ENCODE measurements around the gene HNRNPU.

Gene HNRNPU

DNA sequence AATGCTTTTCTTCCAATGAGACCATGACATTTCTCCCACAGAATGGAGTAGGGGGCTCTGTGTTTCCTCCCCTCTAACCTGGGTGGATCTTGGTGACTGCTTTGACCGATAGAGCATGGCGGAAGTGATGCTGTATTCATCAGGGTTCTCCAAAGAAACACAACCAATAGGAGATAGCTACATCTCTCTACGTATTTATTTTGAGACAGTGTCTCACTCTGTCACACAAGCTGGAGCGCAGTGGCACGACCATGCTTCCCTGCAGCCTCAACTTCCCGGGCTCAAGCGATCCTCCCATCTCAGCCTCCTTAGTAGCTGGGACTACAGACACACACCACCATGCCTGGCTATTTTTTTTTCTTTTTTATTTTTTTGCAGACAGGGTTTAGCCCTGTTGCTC, 29.5 kb upstream of the HNRNPU start:
- ChIA-PET CTCF (interaction anchor here (0.7 kb wide), 1 partner anchor 186 kb away, joined by 4 read pairs; no protein-coding TSS in a partner anchor), POLR2A (no interaction called here)
- H3K36me3 ChIP-seq (ENCODE audit: control insufficient read depth in 2 of 2, insufficient read depth in 1 of 2, low read length in 2 of 2), result no peaks in the 10 kb centered on the region
- H3K4me3 ChIP-seq (ENCODE audit: low read depth, low read length), result no peak overlapping the region
- TF ChIP-seq ZNF350 (tag by site-specific recombination; IDR thresholded peaks at IDR 0.05), result no peak
- TF ChIP-seq, protein P1, sequence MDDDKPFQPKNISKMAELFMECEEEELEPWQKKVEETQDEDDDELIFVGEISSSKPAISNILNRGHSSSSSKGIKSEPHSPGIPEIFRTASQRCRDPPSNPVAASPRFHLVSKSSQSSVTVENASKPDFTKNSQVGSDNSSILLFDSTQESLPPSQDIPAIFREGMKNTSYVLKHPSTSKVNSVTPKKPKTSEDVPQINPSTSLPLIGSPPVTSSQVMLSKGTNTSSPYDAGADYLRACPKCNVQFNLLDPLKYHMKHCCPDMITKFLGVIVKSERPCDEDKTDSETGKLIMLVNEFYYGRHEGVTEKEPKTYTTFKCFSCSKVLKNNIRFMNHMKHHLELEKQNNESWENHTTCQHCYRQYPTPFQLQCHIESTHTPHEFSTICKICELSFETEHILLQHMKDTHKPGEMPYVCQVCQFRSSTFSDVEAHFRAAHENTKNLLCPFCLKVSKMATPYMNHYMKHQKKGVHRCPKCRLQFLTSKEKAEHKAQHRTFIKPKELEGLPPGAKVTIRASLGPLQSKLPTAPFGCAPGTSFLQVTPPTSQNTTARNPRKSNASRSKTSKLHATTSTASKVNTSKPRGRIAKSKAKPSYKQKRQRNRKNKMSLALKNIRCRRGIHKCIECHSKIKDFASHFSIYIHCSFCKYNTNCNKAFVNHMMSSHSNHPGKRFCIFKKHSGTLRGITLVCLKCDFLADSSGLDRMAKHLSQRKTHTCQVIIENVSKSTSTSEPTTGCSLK (tag by site-specific recombination; IDR thresholded peaks at IDR 0.05), result no peak
- TF ChIP-seq ZNF266 (tag by site-specific recombination; IDR thresholded peaks at IDR 0.05; ENCODE audit: low read depth), result no peak
- no peak for TF ChIP-seq ZNF560 (tag by site-specific recombination; IDR thresholded peaks at IDR 0.05; ENCODE audit: borderline replicate concordance)
- TF ChIP-seq PRDM1 (tag by site-specific recombination; IDR thresholded peaks at IDR 0.05), result no peak
- no peak for TF ChIP-seq ZNF202 (tag by site-specific recombination; IDR thresholded peaks at IDR 0.05; ENCODE audit: borderline replicate concordance)
- no peak for TF ChIP-seq ZFP69B (tag by site-specific recombination; IDR thresholded peaks at IDR 0.05)
- no peak for TF ChIP-seq ZNF677 (tag by site-specific recombination; IDR thresholded peaks at IDR 0.05)
- TF ChIP-seq ZNF548 (tag by site-specific recombination; IDR thresholded peaks at IDR 0.05), result no peak
- no peak for TF ChIP-seq ZNF510 (tag by site-specific recombination; IDR thresholded peaks at IDR 0.05; ENCODE audit: insufficient replicate concordance)
- no peak for TF ChIP-seq ZNF48 (tag by site-specific recombination; IDR thresholded peaks at IDR 0.05)
- TF ChIP-seq, protein P2, sequence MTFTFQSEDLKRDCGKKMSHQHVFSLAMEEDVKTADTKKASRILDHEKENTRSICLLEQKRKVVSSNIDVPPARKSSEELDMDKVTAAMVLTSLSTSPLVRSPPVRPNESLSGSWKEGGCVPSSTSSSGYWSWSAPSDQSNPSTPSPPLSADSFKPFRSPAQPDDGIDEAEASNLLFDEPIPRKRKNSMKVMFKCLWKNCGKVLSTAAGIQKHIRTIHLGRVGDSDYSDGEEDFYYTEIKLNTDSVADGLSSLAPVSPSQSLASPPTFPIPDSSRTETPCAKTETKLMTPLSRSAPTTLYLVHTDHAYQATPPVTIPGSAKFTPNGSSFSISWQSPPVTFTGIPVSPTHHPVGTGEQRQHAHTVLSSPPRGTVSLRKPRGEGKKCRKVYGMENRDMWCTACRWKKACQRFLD (tag by site-specific recombination; IDR thresholded peaks at IDR 0.05), result no peak
- H3K27ac ChIP-seq (ENCODE audit: extremely low read depth, low read depth, low read length), result no peak overlapping the region
- no peaks in the 10 kb centered on the region for H3K9me3 ChIP-seq (ENCODE audit: control insufficient read depth, insufficient read depth, low read depth, low read length)
- H3K4me1 ChIP-seq (ENCODE audit: control insufficient read depth, insufficient read depth, low read length), result no peaks in the 10 kb centered on the region

DNA sequence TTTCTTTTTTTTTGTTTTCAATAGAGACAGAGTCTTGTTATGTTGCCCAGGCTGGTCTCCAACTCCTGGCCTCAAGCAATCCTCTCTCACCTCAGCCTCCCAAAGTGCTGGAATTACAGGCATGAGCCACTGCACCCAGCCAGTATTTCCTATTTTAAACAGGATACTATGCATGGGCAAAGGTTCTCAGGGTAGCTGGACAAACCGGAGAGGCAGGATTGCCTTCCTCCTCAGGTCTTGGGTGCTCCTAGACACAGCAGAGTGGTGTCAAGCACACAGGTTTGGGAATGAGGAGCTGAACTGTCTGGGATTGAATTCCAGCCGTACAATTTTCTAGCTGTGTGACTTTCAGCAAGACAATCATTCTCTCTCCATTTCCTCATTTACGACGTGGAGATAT, 22.9 kb upstream of the HNRNPU start:
- TF ChIP-seq EGR2 (tag by site-specific recombination; IDR thresholded peaks at IDR 0.05; ENCODE audit: low read depth) (no peak), ZNF16 (tag by site-specific recombination; IDR thresholded peaks at IDR 0.05; ENCODE audit: low read depth) (no peak), HOXA7 (CRISPR knock-in tag; IDR thresholded peaks at IDR 0.05; ENCODE audit: borderline replicate concordance) (no peak), OSR2 (tag by site-specific recombination; IDR thresholded peaks at IDR 0.05) (no peak), ZFP69B (tag by site-specific recombination; IDR thresholded peaks at IDR 0.05) (no peak), ZNF404 (tag by site-specific recombination; IDR thresholded peaks at IDR 0.05) (no peak), ZNF530 (tag by site-specific recombination; IDR thresholded peaks at IDR 0.05; ENCODE audit: low read depth) (no peak), FEZF1 (tag by site-specific recombination; IDR thresholded peaks at IDR 0.05) (no peak), ZNF394 (tag by site-specific recombination; IDR thresholded peaks at IDR 0.05; ENCODE audit: borderline replicate concordance) (no peak), ZSCAN16 (tag by site-specific recombination; IDR thresholded peaks at IDR 0.05) (no peak), WT1 (tag by site-specific recombination; IDR thresholded peaks at IDR 0.05) (no peak), ZNF335 (tag by site-specific recombination; conservative IDR thresholded peaks at IDR 0.05) (no peak), MZF1 (tag by site-specific recombination; IDR thresholded peaks at IDR 0.05; ENCODE audit: borderline replicate concordance) (no peak), ZBTB1 (tag by site-specific recombination; IDR thresholded peaks at IDR 0.05) (no peak), RBAK (tag by site-specific recombination; IDR thresholded peaks at IDR 0.05) (no peak), ZBTB17 (tag by site-specific recombination; IDR thresholded peaks at IDR 0.05) (no peak)
- TF ChIP-seq, protein P3, sequence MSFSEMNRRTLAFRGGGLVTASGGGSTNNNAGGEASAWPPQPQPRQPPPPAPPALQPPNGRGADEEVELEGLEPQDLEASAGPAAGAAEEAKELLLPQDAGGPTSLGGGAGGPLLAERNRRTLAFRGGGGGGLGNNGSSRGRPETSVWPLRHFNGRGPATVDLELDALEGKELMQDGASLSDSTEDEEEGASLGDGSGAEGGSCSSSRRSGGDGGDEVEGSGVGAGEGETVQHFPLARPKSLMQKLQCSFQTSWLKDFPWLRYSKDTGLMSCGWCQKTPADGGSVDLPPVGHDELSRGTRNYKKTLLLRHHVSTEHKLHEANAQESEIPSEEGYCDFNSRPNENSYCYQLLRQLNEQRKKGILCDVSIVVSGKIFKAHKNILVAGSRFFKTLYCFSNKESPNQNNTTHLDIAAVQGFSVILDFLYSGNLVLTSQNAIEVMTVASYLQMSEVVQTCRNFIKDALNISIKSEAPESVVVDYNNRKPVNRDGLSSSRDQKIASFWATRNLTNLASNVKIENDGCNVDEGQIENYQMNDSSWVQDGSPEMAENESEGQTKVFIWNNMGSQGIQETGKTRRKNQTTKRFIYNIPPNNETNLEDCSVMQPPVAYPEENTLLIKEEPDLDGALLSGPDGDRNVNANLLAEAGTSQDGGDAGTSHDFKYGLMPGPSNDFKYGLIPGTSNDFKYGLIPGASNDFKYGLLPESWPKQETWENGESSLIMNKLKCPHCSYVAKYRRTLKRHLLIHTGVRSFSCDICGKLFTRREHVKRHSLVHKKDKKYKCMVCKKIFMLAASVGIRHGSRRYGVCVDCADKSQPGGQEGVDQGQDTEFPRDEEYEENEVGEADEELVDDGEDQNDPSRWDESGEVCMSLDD (tag by site-specific recombination; IDR thresholded peaks at IDR 0.05), result no peak
- TF ChIP-seq, protein P4, sequence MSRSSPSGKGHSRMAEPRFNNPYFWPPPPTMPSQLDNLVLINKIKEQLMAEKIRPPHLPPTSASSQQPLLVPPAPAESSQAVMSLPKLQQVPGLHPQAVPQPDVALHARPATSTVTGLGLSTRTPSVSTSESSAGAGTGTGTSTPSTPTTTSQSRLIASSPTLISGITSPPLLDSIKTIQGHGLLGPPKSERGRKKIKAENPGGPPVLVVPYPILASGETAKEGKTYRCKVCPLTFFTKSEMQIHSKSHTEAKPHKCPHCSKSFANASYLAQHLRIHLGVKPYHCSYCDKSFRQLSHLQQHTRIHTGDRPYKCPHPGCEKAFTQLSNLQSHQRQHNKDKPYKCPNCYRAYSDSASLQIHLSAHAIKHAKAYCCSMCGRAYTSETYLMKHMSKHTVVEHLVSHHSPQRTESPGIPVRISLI (tag by site-specific recombination; IDR thresholded peaks at IDR 0.05), result no peak
- H3K4me3 ChIP-seq (ENCODE audit: low read depth, low read length), result no peak overlapping the region
- no peaks in the 10 kb centered on the region for H3K9me3 ChIP-seq (ENCODE audit: control insufficient read depth, insufficient read depth, low read depth, low read length)
- H3K36me3 ChIP-seq (ENCODE audit: control insufficient read depth in 2 of 2, insufficient read depth in 1 of 2, low read length in 2 of 2), result no peaks in the 10 kb centered on the region
- ChIA-PET CTCF (interaction anchor here (0.6 kb wide), 1 partner anchor 30 kb away, joined by 4 read pairs; no protein-coding TSS in a partner anchor), POLR2A (no interaction called here)
- no peak overlapping the region for H3K27ac ChIP-seq (ENCODE audit: extremely low read depth, low read depth, low read length)
- H3K4me1 ChIP-seq (ENCODE audit: control insufficient read depth, insufficient read depth, low read length), result no peaks in the 10 kb centered on the region
